DOHH2 (cell line): Measurements from ENCODE around the gene SMARCD2.

Experiments
- EZH2phosphoT487 ChIP-seq: fragments of 200-600 bp; sonication (generic); IDR thresholded peaks from 2 replicates; pipeline ENCODE4 v1.6.1; 2017; ENCODE audit warnings: borderline replicate concordance, mild to moderate bottlenecking, antibody characterized with exemption, low read length, moderate library complexity, mixed read lengths
- TF ChIP-seq, protein P1 (sequence below): fragments of 200-600 bp; sonication (generic); IDR thresholded peaks from one replicate; pipeline ENCODE4 v1.5.1; 2014; ENCODE audit warnings: antibody characterized with exemption, mild to moderate bottlenecking, low read depth, low read length; ENCODE audit not compliant: poor library complexity, severe bottlenecking

DNA sequence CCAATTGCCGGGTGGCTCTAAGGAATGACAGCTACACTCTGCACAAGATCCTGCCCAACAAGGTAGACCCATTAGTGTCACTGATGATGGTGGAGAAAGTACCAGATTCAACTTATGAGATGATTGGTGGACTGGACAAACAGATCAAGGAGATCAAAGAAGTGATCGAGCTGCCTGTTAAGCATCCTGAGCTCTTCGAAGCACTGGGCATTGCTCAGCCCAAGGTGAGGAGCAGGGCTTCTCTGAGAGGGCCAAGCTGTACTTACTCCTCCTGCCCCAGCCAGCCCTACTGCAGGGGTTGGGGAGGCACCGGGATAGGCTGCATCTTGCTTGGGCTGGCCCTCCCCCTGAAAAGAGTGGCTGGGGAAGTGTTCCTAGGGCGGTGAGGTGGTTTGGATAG, 12.2 kb downstream of the SMARCD2 start:
- TF ChIP-seq, protein P1, sequence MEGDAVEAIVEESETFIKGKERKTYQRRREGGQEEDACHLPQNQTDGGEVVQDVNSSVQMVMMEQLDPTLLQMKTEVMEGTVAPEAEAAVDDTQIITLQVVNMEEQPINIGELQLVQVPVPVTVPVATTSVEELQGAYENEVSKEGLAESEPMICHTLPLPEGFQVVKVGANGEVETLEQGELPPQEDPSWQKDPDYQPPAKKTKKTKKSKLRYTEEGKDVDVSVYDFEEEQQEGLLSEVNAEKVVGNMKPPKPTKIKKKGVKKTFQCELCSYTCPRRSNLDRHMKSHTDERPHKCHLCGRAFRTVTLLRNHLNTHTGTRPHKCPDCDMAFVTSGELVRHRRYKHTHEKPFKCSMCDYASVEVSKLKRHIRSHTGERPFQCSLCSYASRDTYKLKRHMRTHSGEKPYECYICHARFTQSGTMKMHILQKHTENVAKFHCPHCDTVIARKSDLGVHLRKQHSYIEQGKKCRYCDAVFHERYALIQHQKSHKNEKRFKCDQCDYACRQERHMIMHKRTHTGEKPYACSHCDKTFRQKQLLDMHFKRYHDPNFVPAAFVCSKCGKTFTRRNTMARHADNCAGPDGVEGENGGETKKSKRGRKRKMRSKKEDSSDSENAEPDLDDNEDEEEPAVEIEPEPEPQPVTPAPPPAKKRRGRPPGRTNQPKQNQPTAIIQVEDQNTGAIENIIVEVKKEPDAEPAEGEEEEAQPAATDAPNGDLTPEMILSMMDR: no peak
- TF ChIP-seq EZH2phosphoT487: no peak
